ENCODE results near the gene ZNRF3.

ZNRF3 gene

GRCh38 chr22:28915969-28916368 lies 32.6 kb downstream of the ZNRF3 start:
- Histone ChIP-seq H3K4me1 (ENCODE audit: control insufficient read depth in 1 of 2, insufficient read depth in 2 of 2, low read length in 2 of 2) (peaks cover 39 to 41% of the 10 kb centered on the region in 2 donors), H3K9ac (ENCODE audit: low read depth in 1 of 2, low read length in 2 of 2) (no peak overlapping the region), H3K36me3 (ENCODE audit: control insufficient read depth in 1 of 2, insufficient read depth in 2 of 2, low read length in 2 of 2) (no peaks in the 10 kb centered on the region), H3K9me3 (ENCODE audit: control insufficient read depth in 1 of 2, low read length in 2 of 2) (no peaks in the 10 kb centered on the region), H3K27me3 (ENCODE audit: control insufficient read depth in 1 of 2, insufficient read depth in 2 of 2, low read length in 2 of 2) (no peaks in the 10 kb centered on the region), H3K27ac (ENCODE audit: low read depth, low read length) (no peak overlapping the region), H3K4me3 (ENCODE audit: low read depth in 1 of 2, low read length in 2 of 2) (no peak overlapping the region)

- H3K27ac ChIP-seq (ENCODE audit: low read depth, low read length) = no peak overlapping the region
- no peak overlapping the region for H3K9ac ChIP-seq (ENCODE audit: low read depth in 1 of 2, low read length in 2 of 2)
- peaks cover 26 to 30% of the 10 kb centered on the region in 2 donors for H3K4me1 ChIP-seq (ENCODE audit: control insufficient read depth in 1 of 2, insufficient read depth in 2 of 2, low read length in 2 of 2)
- H3K27me3 ChIP-seq (ENCODE audit: control insufficient read depth in 1 of 2, insufficient read depth in 2 of 2, low read length in 2 of 2) = no peaks in the 10 kb centered on the region
- no peak overlapping the region for H3K4me3 ChIP-seq (ENCODE audit: low read depth in 1 of 2, low read length in 2 of 2)
- no peaks in the 10 kb centered on the region for H3K36me3 ChIP-seq (ENCODE audit: control insufficient read depth in 1 of 2, insufficient read depth in 2 of 2, low read length in 2 of 2)
- no peaks in the 10 kb centered on the region for H3K9me3 ChIP-seq (ENCODE audit: control insufficient read depth in 1 of 2, low read length in 2 of 2)
These were observed 34.6 kb downstream of the ZNRF3 start for GRCh38 chr22:28917747-28918549.

- Histone ChIP-seq H3K4me3 (ENCODE audit: low read depth in 1 of 2, low read length in 2 of 2) (no peak overlapping the region), H3K4me1 (ENCODE audit: control insufficient read depth in 1 of 2, insufficient read depth in 2 of 2, low read length in 2 of 2) (peaks cover 23 to 30% of the 10 kb centered on the region in 2 donors)
These were observed 35.3 kb downstream of the ZNRF3 start for GRCh38 chr22:28918550-28919271.

GRCh38 chr22:28920757-28921584 lies 37.6 kb downstream of the ZNRF3 start:
- H3K4me1 ChIP-seq (ENCODE audit: control insufficient read depth in 1 of 2, insufficient read depth in 2 of 2, low read length in 2 of 2) = peaks cover 34% of the 10 kb centered on the region in 2 donors
- H3K27ac ChIP-seq (ENCODE audit: low read depth, low read length) = no peak overlapping the region

More at GRCh38 chr22:28918550-28919271, 35.3 kb downstream of the ZNRF3 start:
- Histone ChIP-seq H3K36me3 (ENCODE audit: control insufficient read depth in 1 of 2, insufficient read depth in 2 of 2, low read length in 2 of 2) (no peaks in the 10 kb centered on the region), H3K27me3 (ENCODE audit: control insufficient read depth in 1 of 2, insufficient read depth in 2 of 2, low read length in 2 of 2) (no peaks in the 10 kb centered on the region), H3K9me3 (ENCODE audit: control insufficient read depth in 1 of 2, low read length in 2 of 2) (no peaks in the 10 kb centered on the region), H3K9ac (ENCODE audit: low read depth in 1 of 2, low read length in 2 of 2) (no peak overlapping the region), H3K27ac (ENCODE audit: low read depth, low read length) (peak overlapping the region; percentile 6)

GRCh38 chr22:28921585-28921879 lies 38.2 kb downstream of the ZNRF3 start:
- Histone ChIP-seq H3K27ac (ENCODE audit: low read depth, low read length) (no peak overlapping the region), H3K4me1 (ENCODE audit: control insufficient read depth in 1 of 2, insufficient read depth in 2 of 2, low read length in 2 of 2) (peaks cover 34% of the 10 kb centered on the region in 2 donors), H3K9me3 (ENCODE audit: control insufficient read depth in 1 of 2, low read length in 2 of 2) (no peaks in the 10 kb centered on the region)

More at GRCh38 chr22:28920757-28921584, 37.6 kb downstream of the ZNRF3 start:
- no peaks in the 10 kb centered on the region for H3K9me3 ChIP-seq (ENCODE audit: control insufficient read depth in 1 of 2, low read length in 2 of 2)
- H3K4me3 ChIP-seq (ENCODE audit: low read depth in 1 of 2, low read length in 2 of 2) = no peak overlapping the region
- H3K27me3 ChIP-seq (ENCODE audit: control insufficient read depth in 1 of 2, insufficient read depth in 2 of 2, low read length in 2 of 2) = no peaks in the 10 kb centered on the region
- H3K36me3 ChIP-seq (ENCODE audit: control insufficient read depth in 1 of 2, insufficient read depth in 2 of 2, low read length in 2 of 2) = no peaks in the 10 kb centered on the region
- no peak overlapping the region for H3K9ac ChIP-seq (ENCODE audit: low read depth in 1 of 2, low read length in 2 of 2)

GRCh38 chr22:28922540-28923244 lies 39.3 kb downstream of the ZNRF3 start:
- Histone ChIP-seq H3K4me3 (ENCODE audit: low read depth in 1 of 2, low read length in 2 of 2) (no peak overlapping the region), H3K36me3 (ENCODE audit: control insufficient read depth in 1 of 2, insufficient read depth in 2 of 2, low read length in 2 of 2) (no peaks in the 10 kb centered on the region), H3K27me3 (ENCODE audit: control insufficient read depth in 1 of 2, insufficient read depth in 2 of 2, low read length in 2 of 2) (no peaks in the 10 kb centered on the region), H3K9ac (ENCODE audit: low read depth in 1 of 2, low read length in 2 of 2) (no peak overlapping the region), H3K27ac (ENCODE audit: low read depth, low read length) (no peak overlapping the region), H3K9me3 (ENCODE audit: control insufficient read depth in 1 of 2, low read length in 2 of 2) (no peaks in the 10 kb centered on the region), H3K4me1 (ENCODE audit: control insufficient read depth in 1 of 2, insufficient read depth in 2 of 2, low read length in 2 of 2) (peaks cover 22 to 26% of the 10 kb centered on the region in 2 donors)

More at GRCh38 chr22:28921585-28921879, 38.2 kb downstream of the ZNRF3 start:
- no peaks in the 10 kb centered on the region for H3K27me3 ChIP-seq (ENCODE audit: control insufficient read depth in 1 of 2, insufficient read depth in 2 of 2, low read length in 2 of 2)
- no peak overlapping the region for H3K4me3 ChIP-seq (ENCODE audit: low read depth in 1 of 2, low read length in 2 of 2)
- H3K36me3 ChIP-seq (ENCODE audit: control insufficient read depth in 1 of 2, insufficient read depth in 2 of 2, low read length in 2 of 2) = no peaks in the 10 kb centered on the region
- H3K9ac ChIP-seq (ENCODE audit: low read depth in 1 of 2, low read length in 2 of 2) = no peak overlapping the region

- peaks cover 10 to 12% of the 10 kb centered on the region in 2 donors for H3K4me1 ChIP-seq (ENCODE audit: control insufficient read depth in 1 of 2, insufficient read depth in 2 of 2, low read length in 2 of 2)
- H3K9ac ChIP-seq (ENCODE audit: low read depth in 1 of 2, low read length in 2 of 2) = no peak overlapping the region
- H3K4me3 ChIP-seq (ENCODE audit: low read depth in 1 of 2, low read length in 2 of 2) = peak overlapping the region in 1 of 2 donors; percentile 11
- no peak overlapping the region for H3K27ac ChIP-seq (ENCODE audit: low read depth, low read length)
- H3K27me3 ChIP-seq (ENCODE audit: control insufficient read depth in 1 of 2, insufficient read depth in 2 of 2, low read length in 2 of 2) = no peaks in the 10 kb centered on the region
- no peaks in the 10 kb centered on the region for H3K36me3 ChIP-seq (ENCODE audit: control insufficient read depth in 1 of 2, insufficient read depth in 2 of 2, low read length in 2 of 2)
- H3K9me3 ChIP-seq (ENCODE audit: control insufficient read depth in 1 of 2, low read length in 2 of 2) = no peaks in the 10 kb centered on the region
These were observed 40.7 kb downstream of the ZNRF3 start for GRCh38 chr22:28923826-28924732.

GRCh38 chr22:28925916-28926315 lies 42.5 kb downstream of the ZNRF3 start:
- Histone ChIP-seq H3K9ac (ENCODE audit: low read depth in 1 of 2, low read length in 2 of 2) (no peak overlapping the region), H3K9me3 (ENCODE audit: control insufficient read depth in 1 of 2, low read length in 2 of 2) (no peaks in the 10 kb centered on the region), H3K27me3 (ENCODE audit: control insufficient read depth in 1 of 2, insufficient read depth in 2 of 2, low read length in 2 of 2) (no peaks in the 10 kb centered on the region), H3K27ac (ENCODE audit: low read depth, low read length) (no peak overlapping the region), H3K36me3 (ENCODE audit: control insufficient read depth in 1 of 2, insufficient read depth in 2 of 2, low read length in 2 of 2) (no peaks in the 10 kb centered on the region), H3K4me3 (ENCODE audit: low read depth in 1 of 2, low read length in 2 of 2) (no peak overlapping the region), H3K4me1 (ENCODE audit: control insufficient read depth in 1 of 2, insufficient read depth in 2 of 2, low read length in 2 of 2) (peaks cover 21% of the 10 kb centered on the region in 2 donors)

- Histone ChIP-seq H3K4me1 (ENCODE audit: control insufficient read depth in 1 of 2, insufficient read depth in 2 of 2, low read length in 2 of 2) (peaks cover 35 to 38% of the 10 kb centered on the region in 2 donors), H3K27ac (ENCODE audit: low read depth, low read length) (no peak overlapping the region), H3K27me3 (ENCODE audit: control insufficient read depth in 1 of 2, insufficient read depth in 2 of 2, low read length in 2 of 2) (no peaks in the 10 kb centered on the region), H3K9ac (ENCODE audit: low read depth in 1 of 2, low read length in 2 of 2) (no peak overlapping the region), H3K4me3 (ENCODE audit: low read depth in 1 of 2, low read length in 2 of 2) (no peak overlapping the region), H3K9me3 (ENCODE audit: control insufficient read depth in 1 of 2, low read length in 2 of 2) (no peaks in the 10 kb centered on the region), H3K36me3 (ENCODE audit: control insufficient read depth in 1 of 2, insufficient read depth in 2 of 2, low read length in 2 of 2) (no peaks in the 10 kb centered on the region)
These were observed 44.3 kb downstream of the ZNRF3 start for GRCh38 chr22:28927630-28928029.

All from duodenal mucosa (tissue), 2 donors.